ENCODE data around the gene NIPBL. TPM values are rescaled to one million over a fixed set of nuclear protein-coding genes. Genes with fewer than 3 reads are reported as not detected.

NIPBL gene
- total and polyA plus RNA-seq, 7 experiments from 2014 or later, result 28.2 to 123 (median 110) TPM

DNA sequence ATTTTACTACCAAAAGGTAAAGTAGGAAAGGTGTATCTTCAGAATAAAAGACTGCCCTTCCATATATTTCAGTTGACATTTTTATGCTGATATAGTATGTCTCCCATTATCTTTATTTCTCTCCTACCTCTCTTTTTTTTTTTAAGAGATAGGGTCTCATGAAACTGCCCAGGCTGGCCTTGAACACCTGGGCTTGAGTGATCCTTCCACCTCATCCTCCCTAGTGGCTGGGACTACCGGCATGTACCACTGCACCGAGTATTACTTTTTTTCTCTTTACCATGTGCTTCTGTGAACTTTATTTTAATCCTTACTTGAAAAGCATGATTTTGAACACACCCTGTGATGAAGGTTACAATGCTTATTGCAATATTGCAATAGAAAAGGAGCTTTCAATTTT lies 42.7 kb downstream of the NIPBL start:
- ChIA-PET POLR2A (no interaction called here), CTCF (no interaction called here)
- ATAC-seq (no peak), DNase-seq (no peak)
- Mint-ChIP-seq H3K4me3 (peak overlapping the region in 8 of 10 donors; percentile 3 to 69 (median 38)), H3K27me3 (no peaks in the 10 kb centered on the region), H3K27ac (peak overlapping the region in 2 of 9 donors; percentile 0 to 43), H3K36me3 (peaks cover 0 to 11% (median 5%) of the 10 kb centered on the region in 5 donors), H3K4me1 (peaks cover 0 to 77% (median 62%) of the 10 kb centered on the region in 7 donors), H3K9me3 (peaks cover 0 to 9% (median 3%) of the 10 kb centered on the region in 11 donors)
- H3K4me1 ChIP-seq (ENCODE audit: control insufficient read depth in 2 of 2, insufficient read depth in 2 of 2, low read length in 2 of 2), result peaks cover 2 to 8% of the 10 kb centered on the region in 2 donors
- no peak overlapping the region for H3K4me3 ChIP-seq (ENCODE audit: low read length)
- H3K27ac ChIP-seq (ENCODE audit: low read depth, low read length), result no peak overlapping the region
- H3K36me3 ChIP-seq (ENCODE audit: control insufficient read depth in 2 of 3, insufficient read depth in 3 of 3, low read length in 3 of 3), result no peaks in the 10 kb centered on the region
- no peaks in the 10 kb centered on the region for H3K27me3 ChIP-seq (ENCODE audit: control insufficient read depth in 2 of 2, insufficient read depth in 2 of 2, low read length in 2 of 2)
- intact Hi-C loops (cut with micrococcal nuclease), result no loop called here
- H3K9me3 ChIP-seq (ENCODE audit: control insufficient read depth in 2 of 3, low read length in 3 of 3), result no peaks in the 10 kb centered on the region

DNA sequence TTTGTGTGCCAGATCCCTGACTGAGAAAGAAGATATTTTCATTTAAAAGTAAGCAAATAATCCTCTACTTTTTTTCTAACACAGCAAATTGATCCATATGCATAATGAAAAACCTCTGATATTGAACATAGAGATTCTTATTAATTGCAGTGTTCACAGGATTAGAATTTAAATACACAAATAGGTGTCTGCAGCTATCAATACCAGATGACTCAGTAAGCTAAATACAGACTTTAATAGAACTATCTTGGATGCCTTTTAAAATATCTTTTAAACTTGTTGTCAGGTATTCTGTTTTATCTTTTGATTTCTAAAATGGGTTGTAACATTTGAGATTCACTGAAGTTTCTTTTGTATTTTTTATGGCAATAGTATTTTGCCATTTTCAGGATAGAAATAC lies 43.1 kb downstream of the NIPBL start:
- peaks cover 0 to 77% (median 62%) of the 10 kb centered on the region in 7 donors for H3K4me1 Mint-ChIP-seq
- H3K4me1 ChIP-seq (ENCODE audit: control insufficient read depth in 2 of 2, insufficient read depth in 2 of 2, low read length in 2 of 2), result peaks cover 0 to 8% of the 10 kb centered on the region in 2 donors
- H3K27me3 ChIP-seq (ENCODE audit: control insufficient read depth in 2 of 2, insufficient read depth in 2 of 2, low read length in 2 of 2), result no peaks in the 10 kb centered on the region
- no peaks in the 10 kb centered on the region for H3K27me3 Mint-ChIP-seq
- peaks cover 0 to 11% (median 5%) of the 10 kb centered on the region in 5 donors for H3K36me3 Mint-ChIP-seq
- POLR2A ChIA-PET, result no interaction called here
- no peaks in the 10 kb centered on the region for H3K9me3 ChIP-seq (ENCODE audit: control insufficient read depth in 2 of 3, low read length in 3 of 3)
- ATAC-seq (no peak), DNase-seq (no peak)
- intact Hi-C loops (cut with micrococcal nuclease), result loop anchor here in 1 of 2 donors (2.0 kb wide), 1 partner anchor 13 kb away; no protein-coding TSS in a partner anchor
- peaks cover 0 to 9% (median 3%) of the 10 kb centered on the region in 11 donors for H3K9me3 Mint-ChIP-seq
- H3K36me3 ChIP-seq (ENCODE audit: control insufficient read depth in 2 of 3, insufficient read depth in 3 of 3, low read length in 3 of 3), result no peaks in the 10 kb centered on the region
- H3K4me3 ChIP-seq (ENCODE audit: low read length), result no peak overlapping the region
- H3K27ac ChIP-seq (ENCODE audit: low read depth, low read length), result no peak overlapping the region
- CTCF ChIA-PET, result interaction anchor here (0.6 kb wide), 1 partner anchor 418 kb away, joined by 4 read pairs; no protein-coding TSS in a partner anchor
- peak overlapping the region in 7 of 10 donors; percentile 4 to 69 (median 39) for H3K4me3 Mint-ChIP-seq
- peak overlapping the region in 1 of 9 donors; percentile 43 for H3K27ac Mint-ChIP-seq

GRCh38 chr5:36928947-36929346 lies 52.4 kb downstream of the NIPBL start:
- Mint-ChIP-seq H3K36me3 (peaks cover 0 to 16% (median 6%) of the 10 kb centered on the region in 5 donors), H3K4me1 (peaks cover 10 to 91% (median 84%) of the 10 kb centered on the region in 7 donors), H3K27me3 (no peaks in the 10 kb centered on the region), H3K9me3 (peaks cover 0 to 3% (median 0%) of the 10 kb centered on the region in 11 donors), H3K4me3 (peak overlapping the region in 4 of 10 donors; percentile 6 to 51 (median 30)), H3K27ac (peak overlapping the region in 1 of 9 donors; percentile 60)
- ChIA-PET POLR2A (no interaction called here), CTCF (no interaction called here)
- Histone ChIP-seq H3K4me3 (ENCODE audit: low read length) (no peak overlapping the region), H3K27me3 (ENCODE audit: control insufficient read depth in 2 of 2, insufficient read depth in 2 of 2, low read length in 2 of 2) (no peaks in the 10 kb centered on the region), H3K4me1 (ENCODE audit: control insufficient read depth in 2 of 2, insufficient read depth in 2 of 2, low read length in 2 of 2) (peaks cover 11 to 21% of the 10 kb centered on the region in 2 donors), H3K27ac (ENCODE audit: low read depth, low read length) (no peak overlapping the region), H3K9me3 (ENCODE audit: control insufficient read depth in 2 of 3, low read length in 3 of 3) (no peaks in the 10 kb centered on the region), H3K36me3 (ENCODE audit: control insufficient read depth in 2 of 3, insufficient read depth in 3 of 3, low read length in 3 of 3) (no peaks in the 10 kb centered on the region)
- no peak for DNase-seq
- ATAC-seq, result peak; percentile 26
- intact Hi-C loops (cut with micrococcal nuclease), result no loop called here

DNA sequence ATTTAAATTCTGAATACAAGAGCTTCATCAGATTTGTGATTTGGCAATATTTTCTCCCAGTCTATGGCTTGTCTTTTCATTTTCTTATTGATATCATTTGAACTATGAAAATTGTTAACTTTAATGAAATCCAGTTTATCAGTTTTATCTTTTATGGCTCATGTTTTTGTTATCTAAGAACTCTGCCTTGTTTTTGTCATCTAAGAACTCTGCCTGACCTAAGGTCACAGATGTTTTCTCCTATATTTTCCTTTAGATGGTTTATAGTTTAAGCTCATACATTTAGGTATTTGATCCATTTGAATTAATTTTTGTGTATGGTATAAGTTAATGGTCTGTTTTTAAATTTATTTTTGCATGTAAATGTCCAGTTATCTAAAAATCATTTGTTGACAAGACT lies 52.9 kb downstream of the NIPBL start:
- CTCF ChIA-PET, result no interaction called here
- Histone ChIP-seq H3K4me3 (ENCODE audit: low read length) (no peak overlapping the region), H3K4me1 (ENCODE audit: control insufficient read depth in 2 of 2, insufficient read depth in 2 of 2, low read length in 2 of 2) (peaks cover 11 to 23% of the 10 kb centered on the region in 2 donors), H3K36me3 (ENCODE audit: control insufficient read depth in 2 of 3, insufficient read depth in 3 of 3, low read length in 3 of 3) (no peaks in the 10 kb centered on the region), H3K27me3 (ENCODE audit: control insufficient read depth in 2 of 2, insufficient read depth in 2 of 2, low read length in 2 of 2) (no peaks in the 10 kb centered on the region), H3K9me3 (ENCODE audit: control insufficient read depth in 2 of 3, low read length in 3 of 3) (no peaks in the 10 kb centered on the region), H3K27ac (ENCODE audit: low read depth, low read length) (no peak overlapping the region)
- Mint-ChIP-seq H3K4me1 (peaks cover 10 to 92% (median 85%) of the 10 kb centered on the region in 7 donors), H3K27ac (no peak overlapping the region), H3K36me3 (peaks cover 0 to 16% (median 6%) of the 10 kb centered on the region in 5 donors), H3K9me3 (peaks cover 0 to 3% (median 0%) of the 10 kb centered on the region in 11 donors), H3K4me3 (peak overlapping the region in 3 of 10 donors; percentile 6 to 51 (median 21)), H3K27me3 (no peaks in the 10 kb centered on the region)
- no peak for DNase-seq
- POLR2A ChIA-PET, result no interaction called here
- intact Hi-C loops (cut with micrococcal nuclease), result no loop called here
- no peak for ATAC-seq

GRCh38 chr5:36932056-36932455 lies 55.5 kb downstream of the NIPBL start:
- peaks cover 10 to 29% of the 10 kb centered on the region in 2 donors for H3K4me1 ChIP-seq (ENCODE audit: control insufficient read depth in 2 of 2, insufficient read depth in 2 of 2, low read length in 2 of 2)
- ATAC-seq (no peak), DNase-seq (no peak)
- H3K27me3 Mint-ChIP-seq, result no peaks in the 10 kb centered on the region
- ChIA-PET POLR2A (interaction anchor here (1.0 kb wide), 1 partner anchor 56 kb away, joined by 3 read pairs; the partner anchor contains the start of gene NIPBL), CTCF (no interaction called here)
- no peak overlapping the region for H3K27ac Mint-ChIP-seq
- peaks cover 12 to 97% (median 92%) of the 10 kb centered on the region in 7 donors for H3K4me1 Mint-ChIP-seq
- peaks cover 0 to 5% (median 0%) of the 10 kb centered on the region in 11 donors for H3K9me3 Mint-ChIP-seq
- H3K9me3 ChIP-seq (ENCODE audit: control insufficient read depth in 2 of 3, low read length in 3 of 3), result no peaks in the 10 kb centered on the region
- H3K4me3 ChIP-seq (ENCODE audit: low read length), result no peak overlapping the region
- H3K36me3 Mint-ChIP-seq, result peaks cover 0 to 7% (median 4%) of the 10 kb centered on the region in 5 donors
- no peaks in the 10 kb centered on the region for H3K27me3 ChIP-seq (ENCODE audit: control insufficient read depth in 2 of 2, insufficient read depth in 2 of 2, low read length in 2 of 2)
- no peak overlapping the region for H3K27ac ChIP-seq (ENCODE audit: low read depth, low read length)
- H3K36me3 ChIP-seq (ENCODE audit: control insufficient read depth in 2 of 3, insufficient read depth in 3 of 3, low read length in 3 of 3), result no peaks in the 10 kb centered on the region
- H3K4me3 Mint-ChIP-seq, result peak overlapping the region in 5 of 10 donors; percentile 5 to 62 (median 40)
- intact Hi-C loops (cut with micrococcal nuclease), result no loop called here

GRCh38 chr5:36932699-36933098 lies 56.1 kb downstream of the NIPBL start:
- DNase-seq (no peak), ATAC-seq (no peak)
- CTCF ChIA-PET, result no interaction called here
- peaks cover 0 to 5% (median 0%) of the 10 kb centered on the region in 11 donors for H3K9me3 Mint-ChIP-seq
- peaks cover 12 to 24% of the 10 kb centered on the region in 2 donors for H3K4me1 ChIP-seq (ENCODE audit: control insufficient read depth in 2 of 2, insufficient read depth in 2 of 2, low read length in 2 of 2)
- H3K9me3 ChIP-seq (ENCODE audit: control insufficient read depth in 2 of 3, low read length in 3 of 3), result no peaks in the 10 kb centered on the region
- H3K4me1 Mint-ChIP-seq, result peaks cover 15 to 97% (median 92%) of the 10 kb centered on the region in 7 donors
- H3K27me3 ChIP-seq (ENCODE audit: control insufficient read depth in 2 of 2, insufficient read depth in 2 of 2, low read length in 2 of 2), result no peaks in the 10 kb centered on the region
- no peak overlapping the region for H3K4me3 ChIP-seq (ENCODE audit: low read length)
- H3K36me3 Mint-ChIP-seq, result peaks cover 0 to 7% (median 1%) of the 10 kb centered on the region in 5 donors
- POLR2A ChIA-PET, result interaction anchor here (1.0 kb wide), 1 partner anchor 14 kb away, joined by 3 read pairs; no protein-coding TSS in a partner anchor
- H3K4me3 Mint-ChIP-seq, result peak overlapping the region in 2 of 10 donors; percentile 18 to 51
- no peak overlapping the region for H3K27ac ChIP-seq (ENCODE audit: low read depth, low read length)
- H3K36me3 ChIP-seq (ENCODE audit: control insufficient read depth in 2 of 3, insufficient read depth in 3 of 3, low read length in 3 of 3), result no peaks in the 10 kb centered on the region
- no peak overlapping the region for H3K27ac Mint-ChIP-seq
- intact Hi-C loops (cut with micrococcal nuclease), result no loop called here
- no peaks in the 10 kb centered on the region for H3K27me3 Mint-ChIP-seq

Measured in naive thymus-derived CD4-positive, alpha-beta T cell (primary cell).